ENCODE results near the gene ALAS1. TPM values are rescaled to one million over a fixed set of nuclear protein-coding genes. Genes with fewer than 3 reads are reported as not detected.

ALAS1 gene
- total and polyA plus RNA-seq, 2 donors (not counting 3 experiments of a cell fraction or from before 2014, with no cell fraction given), result 45.1 to 72.1 TPM

- H4K20me1 ChIP-seq (replicated peaks; ENCODE audit: control insufficient read depth, extremely low read depth, insufficient read depth, low read length), result no peaks in the 10 kb centered on the region
- H3K4me2 ChIP-seq (ENCODE audit: insufficient read depth, low read length), result peak overlapping the region; percentile 32
- H3K36me3 ChIP-seq (ENCODE audit: control insufficient read depth in 2 of 2, extremely low read depth in 1 of 2, insufficient read depth in 2 of 2, low read length in 2 of 2), result peaks cover 0 to 2% of the 10 kb centered on the region in 2 experiments
- no peak overlapping the region for H3K9ac ChIP-seq (replicated peaks; ENCODE audit: extremely low read depth, insufficient read depth, low read length)
- BruUV-seq (replicated peaks), result no TSS peak
- peak; percentile 92 for FAIRE-seq
- peak overlapping the region; percentile 80 for H3K27ac ChIP-seq (ENCODE audit: insufficient read depth, low read depth, low read length)
- ChIA-PET POLR2A (interaction anchor here (0.9 kb wide), 1 partner anchor 19 kb away, joined by 3 read pairs; no protein-coding TSS in a partner anchor), CTCF (interaction anchor here (0.7 to 7.3 kb wide), 14 partner anchors 16 to 212 kb away, joined by 3 to 104 read pairs (median 4); partner anchors contain the start of genes GLYCTK, POC1A, TLR9 and WDR82)
- peak; percentile 61 for DNase-seq (ENCODE audit: low read depth, low spot score)
- H3K9me3 ChIP-seq (replicated peaks; ENCODE audit: control insufficient read depth, insufficient read depth, low read length), result no peaks in the 10 kb centered on the region
- intact Hi-C loops (cut with micrococcal nuclease) (loop anchor here (1.0 to 5.0 kb wide), 4 partner anchors 17 to 210 kb away; partner anchors contain the start of gene SEMA3G), dilution Hi-C loops (cut with MboI; ENCODE audit: extremely low pct_ligation_motif_present, low sequenced_read_pairs) (no loop called here)
- H2AFZ ChIP-seq (ENCODE audit: low read depth, low read length), result no peak overlapping the region
- H3K79me2 ChIP-seq (ENCODE audit: control insufficient read depth, insufficient read depth, low read length), result peaks cover 37% of the 10 kb centered on the region
- TF ChIP-seq FOS (IDR thresholded peaks at IDR 0.05; ENCODE audit: borderline replicate concordance, insufficient read depth, low read length), result peak; percentile 76
- no peak for TF ChIP-seq MAX (IDR thresholded peaks at IDR 0.05; ENCODE audit: insufficient read depth, insufficient read length)
- no peak for TF ChIP-seq GATA2 (IDR thresholded peaks at IDR 0.05; ENCODE audit: insufficient read depth, insufficient read length, low read depth, low read length)
- TF ChIP-seq POLR2A (IDR thresholded peaks at IDR 0.05; ENCODE audit: low read depth, low read length), result peak; percentile 16
- TF ChIP-seq POLR2AphosphoS5 (IDR thresholded peaks at IDR 0.05; ENCODE audit: insufficient read depth, low read depth, low read length), result peak; percentile 39
- no peak for TF ChIP-seq EZH2 (IDR thresholded peaks at IDR 0.05; ENCODE audit: borderline replicate concordance, low read depth, low read length, severe bottlenecking)
- TF ChIP-seq MYC (IDR thresholded peaks at IDR 0.05; ENCODE audit: low read depth, low read length), result no peak
- TF ChIP-seq JUN (IDR thresholded peaks at IDR 0.05; ENCODE audit: borderline replicate concordance, insufficient read depth, insufficient read length, low read depth), result no peak
- no peaks in the 10 kb centered on the region for H3K27me3 ChIP-seq (ENCODE audit: control insufficient read depth in 2 of 2, insufficient read depth in 2 of 2, low read length in 2 of 2)
- H3K4me3 ChIP-seq (replicated peaks in 1 of 3; ENCODE audit: insufficient read depth in 1 of 3, low read depth in 1 of 3, low read length in 3 of 3), result peak overlapping the region in 2 of 3 experiments; percentile 7 to 66
- no peaks in the 10 kb centered on the region for H3K9me1 ChIP-seq (replicated peaks; ENCODE audit: control insufficient read depth, extremely low read depth, insufficient read depth, low read length)
- peaks cover 18% of the 10 kb centered on the region for H3K4me1 ChIP-seq (ENCODE audit: control insufficient read depth, extremely low read depth, insufficient read depth, low read length)
Observed at GRCh38 chr3:52237657-52238172, 39.8 kb downstream of the ALAS1 start.
